Motor neuron (in vitro differentiated cells): Measurements from ENCODE around the gene SIDT2. TPM values are rescaled to one million over a fixed set of nuclear protein-coding genes. Genes with fewer than 3 reads are reported as not detected.
A peak's percentile ranks its signal among the peaks of the same experiment; 100 is the strongest.

Source experiments
- ATAC-seq, 8 experiments: fragments of 200-7000 bp; cut with Tn5 transposase; replicated peaks in 6 of 8; 2 replicates each; pipeline ENCODE4 v1.8.0; 2021; ENCODE audit warnings: mild to moderate bottlenecking in 8 of 8, moderate library complexity in 8 of 8
- H3K27ac ChIP-seq, 2 donors: fragments of 250-450 bp; sonication (Bioruptor Pico); 2 replicates each; pipeline ENCODE4 v1.9.0; 2021; ENCODE audit warnings: antibody characterized with exemption in 2 of 2, mild to moderate bottlenecking in 2 of 2, moderate library complexity in 1 of 2
- H3K4me1 ChIP-seq, 2 donors: fragments of 250-450 bp; sonication (Bioruptor Pico); replicated peaks in 1 of 2; 2 replicates each; pipeline ENCODE4 v1.6.1; 2021; ENCODE audit warnings: antibody characterized with exemption in 2 of 2, mild to moderate bottlenecking in 2 of 2, moderate library complexity in 1 of 2
- H3K4me3 ChIP-seq, 5 donors: fragments of 250-450 bp; sonication (Bioruptor Pico); 2 replicates each; pipeline ENCODE4 v1.9.0; 2021; ENCODE audit warnings: antibody characterized with exemption in 5 of 5, mild to moderate bottlenecking in 5 of 5, moderate library complexity in 4 of 5
- WGBS, 10 experiments: fragments of 450-650 bp; shearing (Covaris generic); methylation state at CpG; one replicate each; pipeline ENCODE4 v1.0.0; 2022; 5-methylcytosine and 5-hydroxymethylcytosine counted together
- in situ Hi-C, 9 experiments: fragments of 400-800 bp; cut with MboI; loops; one replicate each; pipeline ENCODE4 v1.15.0; 2021; ENCODE audit warnings: low sequenced_read_pairs in 9 of 9, low pct_unique_long_range_greater_than_20kb in 2 of 9; ENCODE audit not compliant: unreplicated experiment in 9 of 9
- total RNA-seq, 8 experiments: library from RNA; unstranded; fragments of 300-600 nt; gene quantifications; 2 replicates each; pipeline versions ENCODE4 v1.2.3 to v1.2.4, GENCODE V29; 2022

The SIDT2 gene
- total RNA-seq, 8 experiments from 2014 or later = 10.5 to 32.3 (median 17.9) TPM

DNA sequence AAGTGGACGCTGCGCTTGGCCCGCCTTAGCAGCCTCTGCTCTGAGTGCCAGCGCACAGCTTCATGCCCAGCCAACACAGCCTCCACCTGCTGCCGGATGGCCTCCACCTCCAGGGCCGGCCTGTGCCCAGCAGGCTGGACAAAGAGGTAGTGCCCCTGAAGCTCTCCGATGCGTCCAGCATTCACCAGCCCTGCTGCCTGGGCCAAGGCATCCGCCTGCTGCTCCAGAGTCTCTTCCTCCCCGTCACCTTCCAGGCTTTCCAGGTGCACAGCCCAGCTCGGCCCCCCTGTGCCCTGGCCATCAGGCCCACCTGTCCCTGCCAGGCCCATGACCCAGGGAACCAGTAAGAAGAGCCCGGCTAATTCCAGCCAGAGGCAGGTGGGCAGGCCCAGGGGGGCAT is 50.9 kb downstream of the SIDT2 start:
- WGBS, 10 experiments = 80 to 100% (median 86%) methylated on average over 1 to 8 of the region's 12 CpGs; no CpG with 5 or more reads in 4 of the 10 experiments
- H3K4me1 ChIP-seq = peaks cover 12 to 19% of the 10 kb centered on the region in 2 donors
- no peak overlapping the region for H3K4me3 ChIP-seq
- no peak overlapping the region for H3K27ac ChIP-seq
- no peak for ATAC-seq
- in situ Hi-C loops = no loop called here

DNA sequence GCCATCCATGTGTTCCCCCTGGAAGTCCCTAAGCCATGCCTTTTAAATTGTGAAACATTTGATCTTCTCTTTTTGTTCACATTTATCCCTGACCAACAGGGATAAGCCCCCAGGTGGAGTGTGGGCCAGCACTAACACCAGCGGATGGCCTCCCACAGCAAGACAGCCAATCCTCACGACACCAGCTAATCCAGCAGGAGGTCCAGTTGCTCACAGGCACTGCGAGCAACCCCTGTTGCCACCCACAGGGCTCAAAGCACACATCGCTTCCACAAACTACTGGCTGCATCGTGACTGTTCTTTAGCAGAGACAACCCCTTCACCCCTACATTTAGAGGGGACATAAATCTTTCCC is 51.4 kb downstream of the SIDT2 start:
- H3K27ac ChIP-seq = no peak overlapping the region
- H3K4me3 ChIP-seq = no peak overlapping the region
- in situ Hi-C loops = no loop called here
- peaks cover 12 to 19% of the 10 kb centered on the region in 2 donors for H3K4me1 ChIP-seq
- WGBS, 10 experiments = 0 to 100% (median 60%) methylated on average over 1 to 4 of the region's 5 CpGs; no CpG with 5 or more reads in 5 of the 10 experiments
- no peak for ATAC-seq

- Histone ChIP-seq H3K4me1 (peaks cover 12 to 19% of the 10 kb centered on the region in 2 donors), H3K4me3 (peak overlapping the region in 1 of 5 donors; percentile 89), H3K27ac (no peak overlapping the region)
- no peak for ATAC-seq
- in situ Hi-C loops = no loop called here
- 33 to 82% (median 66%) methylated on average over 1 to 9 of the region's 12 CpGs for WGBS, 10 experiments
Observed at GRCh38 chr11:117230286-117230961, 51.9 kb downstream of the SIDT2 start.

GRCh38 chr11:117230999-117231841 is 52.7 kb downstream of the SIDT2 start:
- Histone ChIP-seq H3K4me1 (peaks cover 12 to 19% of the 10 kb centered on the region in 2 donors), H3K4me3 (peak overlapping the region; percentile 84 to 95 (median 89)), H3K27ac (peak overlapping the region; percentile 93)
- 0 to 31% (median 7%) methylated on average over 2 to 8 of the region's 14 CpGs; no CpG with 5 or more reads in 1 of the 10 experiments for WGBS, 10 experiments
- ATAC-seq = peak in 3 of 8 experiments; percentile 8 to 32 (median 24)
- in situ Hi-C loops = no loop called here

- Histone ChIP-seq H3K4me3 (peak within 1 kb of the TSS; percentile 84 to 95 (median 89)), H3K27ac (peak within 1 kb of the TSS; percentile 93), H3K4me1 (peaks cover 12 to 19% of the 10 kb centered on the region in 2 donors)
- peak in 1 of 8 experiments; percentile 0 for ATAC-seq
- WGBS, 10 experiments = no CpG with 5 or more reads among the region's 13 CpGs
- in situ Hi-C loops = no loop called here
Observed at GRCh38 chr11:117231842-117232091, 53.2 kb downstream of the SIDT2 start, which contains the start of gene PCSK7. Gene PCSK7, minus strand, starts transcription at chr11:117232073. Its CDS starts 2,229 bp downstream, at chr11:117229844.

GRCh38 chr11:117232092-117232878 is 53.7 kb downstream of the SIDT2 start, which contains the start of gene RNF214:
Gene RNF214, plus strand, starts transcription at chr11:117232671. Its CDS starts 1,602 bp downstream, at chr11:117234273.
- ATAC-seq = peak; percentile 74 to 93 (median 90)
- peak within 1 kb of the TSS; percentile 84 to 95 (median 89) for H3K4me3 ChIP-seq
- H3K4me1 ChIP-seq = peaks cover 12 to 19% of the 10 kb centered on the region in 2 donors
- H3K27ac ChIP-seq = peak within 1 kb of the TSS; percentile 93
- WGBS, 10 experiments = 0 to 1% methylated on average over 2 to 13 of the region's 94 CpGs; no CpG with 5 or more reads in 8 of the 10 experiments
- in situ Hi-C loops = no loop called here

DNA sequence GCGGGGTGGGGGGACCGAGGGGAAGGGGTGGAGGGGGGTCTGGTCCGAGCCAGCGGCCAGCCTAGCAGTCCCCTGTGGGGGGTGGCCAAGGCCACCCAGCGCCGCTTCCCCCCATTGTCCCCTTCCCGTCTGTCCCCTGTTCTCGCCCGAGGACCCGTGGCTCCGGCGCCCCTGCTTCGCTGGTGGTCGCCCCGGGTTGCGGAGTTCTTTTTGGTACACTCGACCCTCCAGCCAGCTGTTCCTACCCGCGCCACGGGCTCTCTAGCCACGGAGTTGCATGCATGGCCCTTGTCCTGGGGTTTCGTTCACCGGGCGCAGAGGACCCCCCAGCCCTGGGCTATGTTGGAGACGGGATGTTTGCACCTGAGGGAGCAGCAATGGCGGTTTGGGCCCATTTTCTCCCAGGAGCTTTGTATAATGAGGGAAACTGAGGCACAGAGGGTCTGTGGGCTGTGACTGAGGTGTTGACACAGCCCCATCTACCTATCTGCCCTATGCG is 54.4 kb downstream of the SIDT2 start:
- Histone ChIP-seq H3K27ac (peak overlapping the region; percentile 93), H3K4me1 (peaks cover 12 to 19% of the 10 kb centered on the region in 2 donors), H3K4me3 (peak overlapping the region; percentile 84 to 95 (median 89))
- in situ Hi-C loops = no loop called here
- 0 to 50% (median 14%) methylated on average over 1 to 11 of the region's 27 CpGs; no CpG with 5 or more reads in 2 of the 10 experiments for WGBS, 10 experiments
- peak in 7 of 8 experiments; percentile 1 to 42 (median 35) for ATAC-seq

DNA sequence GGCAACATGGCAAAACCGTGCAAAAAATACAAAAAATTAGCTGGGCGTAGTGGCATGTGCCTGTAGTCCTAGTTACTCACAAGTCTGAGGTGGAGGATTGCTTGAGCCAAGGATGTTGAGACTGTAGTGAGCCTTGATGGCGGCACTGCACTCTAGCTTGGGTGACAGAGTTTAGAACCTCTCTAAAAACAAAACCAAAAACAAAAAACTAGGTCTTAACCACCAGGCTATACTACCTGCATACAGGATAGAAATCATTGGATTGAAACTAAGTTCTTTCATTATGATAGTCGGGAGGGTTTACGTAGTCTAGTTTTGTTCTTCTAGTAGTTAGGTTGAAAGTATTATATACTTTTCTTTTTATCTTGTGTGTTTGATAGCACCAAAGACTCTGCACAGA is 59.7 kb downstream of the SIDT2 start:
- ATAC-seq = no peak

DNA sequence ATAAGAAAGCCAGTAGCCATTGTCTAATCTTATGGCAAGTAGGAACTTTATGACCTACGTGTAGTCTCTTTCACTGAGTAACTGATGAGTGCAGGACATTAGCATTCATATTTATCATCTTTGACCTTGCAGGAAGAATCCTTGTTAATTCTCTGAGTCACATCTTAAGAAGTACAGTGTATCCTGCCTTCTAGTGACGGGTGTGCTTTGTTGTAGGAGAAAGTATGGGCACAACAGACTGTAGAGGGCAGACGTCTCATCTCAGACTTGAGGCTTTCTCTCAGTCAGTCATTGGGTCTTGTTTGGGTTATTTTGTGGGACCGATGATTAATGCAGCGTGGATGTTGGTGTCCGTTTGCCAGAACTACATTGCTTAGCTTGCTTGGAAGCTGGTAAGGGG is 60.8 kb downstream of the SIDT2 start:
- Histone ChIP-seq H3K27ac (no peak overlapping the region), H3K4me1 (peaks cover 0 to under 1% of the 10 kb centered on the region in 2 donors), H3K4me3 (no peak overlapping the region)
- WGBS, 10 experiments = 14 to 100% (median 77%) methylated on average over 1 to 5 of the region's 6 CpGs; no CpG with 5 or more reads in 1 of the 10 experiments
- in situ Hi-C loops = no loop called here
- ATAC-seq = peak in 2 of 8 experiments; percentile 97 to 99

More for the DNA sequence above, 59.7 kb downstream of the SIDT2 start:
- Histone ChIP-seq H3K4me1 (peaks cover 5 to 11% of the 10 kb centered on the region in 2 donors), H3K27ac (no peak overlapping the region), H3K4me3 (no peak overlapping the region)
- in situ Hi-C loops = no loop called here
- WGBS, 10 experiments = 80 to 100% (median 95%) methylated on average over 1 to 5 of the region's 5 CpGs; no CpG with 5 or more reads in 1 of the 10 experiments

Other genes starting within 250 kb of the SIDT2 start
- 10 to 100 TPM; 12.7 to 34.3 (median 16.5) TPM for gene SIK3, start 80.3 kb upstream of the SIDT2 start, total RNA-seq
- 100 to 1,000 TPM in 1 of 8 experiments, 10 to 100 TPM in 7; 56.8 to 115 (median 75.8) TPM for gene PAFAH1B2, start 34.5 kb upstream of the SIDT2 start, total RNA-seq
- 100 to 1,000 TPM in 1 of 8 experiments, 1 to 10 TPM in 7; 1.5 to 622 (median 4.9) TPM for gene TAGLN, start 20.6 kb downstream of the SIDT2 start, total RNA-seq
- 10 to 100 TPM; 14.2 to 54.1 (median 21.1) TPM for gene PCSK7, start 53.3 kb downstream of the SIDT2 start, total RNA-seq
- gene RNF214, start 53.9 kb downstream of the SIDT2 start, total RNA-seq = 10 to 100 TPM; 10.2 to 33.0 (median 21.2) TPM
- 10 to 100 TPM in 6 of 8 experiments, 1 to 10 TPM in 2; 5.0 to 21.6 (median 13.1) TPM for gene BACE1-AS, start 112.6 kb downstream of the SIDT2 start, total RNA-seq
- gene BACE1, start 137.5 kb downstream of the SIDT2 start, total RNA-seq = 10 to 100 TPM; 13.0 to 56.3 (median 27.2) TPM
- gene CEP164, start 149.1 kb downstream of the SIDT2 start, total RNA-seq = 100 to 1,000 TPM in 1 of 8 experiments, 10 to 100 TPM in 7; 13.3 to 118 (median 25.7) TPM